Measurements from ENCODE around the gene CZIB. TPM values are rescaled to one million over a fixed set of nuclear protein-coding genes. Genes with fewer than 3 reads are reported as not detected.

The CZIB gene
- total RNA-seq, 1 experiment from 2014 or later = 42.6 TPM

DNA sequence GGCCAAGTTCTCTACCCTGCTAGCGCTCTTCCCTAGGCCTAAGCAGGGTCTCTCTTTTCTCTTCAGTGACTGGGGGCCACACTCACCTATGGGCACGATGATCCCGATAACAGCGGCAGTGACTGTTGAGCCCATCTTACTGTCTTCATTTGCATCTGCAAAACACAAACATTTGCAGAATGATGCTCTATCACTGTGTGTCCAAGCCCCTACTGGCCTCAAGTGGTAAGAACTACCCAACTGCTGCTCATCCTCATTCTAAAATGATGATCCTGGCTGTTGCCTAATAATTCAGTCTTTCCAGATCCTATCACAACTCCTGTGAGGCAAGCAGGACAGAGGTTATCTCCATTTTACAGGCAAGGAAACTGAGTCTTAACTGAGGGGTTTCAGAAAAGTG lies 34.6 kb upstream of the CZIB start:
- H3K9me3 ChIP-seq = no peaks in the 10 kb centered on the region
- CTCF ChIA-PET = no interaction called here
- H3K27me3 ChIP-seq (replicated peaks; ENCODE audit: control insufficient read depth, insufficient read depth, low read length) = no peaks in the 10 kb centered on the region
- Mint-ChIP-seq H3K4me1 (ENCODE audit: low read depth, unreplicated experiment) (peaks cover 28% of the 10 kb centered on the region), H3K27ac (ENCODE audit: unreplicated experiment) (no peak overlapping the region), H3K36me3 (ENCODE audit: insufficient read depth, unreplicated experiment) (peaks cover 6% of the 10 kb centered on the region), H3K27me3 (ENCODE audit: insufficient read depth, unreplicated experiment) (no peaks in the 10 kb centered on the region), H3K9me3 (ENCODE audit: unreplicated experiment) (no peaks in the 10 kb centered on the region), H3K4me3 (ENCODE audit: unreplicated experiment) (no peak overlapping the region)
- H3K4me1 ChIP-seq = peaks cover 15% of the 10 kb centered on the region
- no peaks in the 10 kb centered on the region; the same call in 1 of the 2 replicates for H3K36me3 ChIP-seq (ENCODE audit: control insufficient read depth, insufficient read depth, low read length)
- TF ChIP-seq, protein P1, sequence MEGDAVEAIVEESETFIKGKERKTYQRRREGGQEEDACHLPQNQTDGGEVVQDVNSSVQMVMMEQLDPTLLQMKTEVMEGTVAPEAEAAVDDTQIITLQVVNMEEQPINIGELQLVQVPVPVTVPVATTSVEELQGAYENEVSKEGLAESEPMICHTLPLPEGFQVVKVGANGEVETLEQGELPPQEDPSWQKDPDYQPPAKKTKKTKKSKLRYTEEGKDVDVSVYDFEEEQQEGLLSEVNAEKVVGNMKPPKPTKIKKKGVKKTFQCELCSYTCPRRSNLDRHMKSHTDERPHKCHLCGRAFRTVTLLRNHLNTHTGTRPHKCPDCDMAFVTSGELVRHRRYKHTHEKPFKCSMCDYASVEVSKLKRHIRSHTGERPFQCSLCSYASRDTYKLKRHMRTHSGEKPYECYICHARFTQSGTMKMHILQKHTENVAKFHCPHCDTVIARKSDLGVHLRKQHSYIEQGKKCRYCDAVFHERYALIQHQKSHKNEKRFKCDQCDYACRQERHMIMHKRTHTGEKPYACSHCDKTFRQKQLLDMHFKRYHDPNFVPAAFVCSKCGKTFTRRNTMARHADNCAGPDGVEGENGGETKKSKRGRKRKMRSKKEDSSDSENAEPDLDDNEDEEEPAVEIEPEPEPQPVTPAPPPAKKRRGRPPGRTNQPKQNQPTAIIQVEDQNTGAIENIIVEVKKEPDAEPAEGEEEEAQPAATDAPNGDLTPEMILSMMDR (IDR thresholded peaks at IDR 0.05; ENCODE audit: insufficient read depth in 1 of 2, low read depth in 1 of 2, low read length in 1 of 2, severe bottlenecking in 1 of 2, unreplicated experiment in 1 of 2) = no peak
- DNase-seq = no peak
- intact Hi-C loops (cut with micrococcal nuclease; ENCODE audit: unreplicated experiment) = no loop called here
- H3K4me3 ChIP-seq (ENCODE audit: low read depth, low read length) = no peak overlapping the region
- POLR2A ChIA-PET = no interaction called here
- no TSS peak for BruUV-seq (replicated peaks)

DNA sequence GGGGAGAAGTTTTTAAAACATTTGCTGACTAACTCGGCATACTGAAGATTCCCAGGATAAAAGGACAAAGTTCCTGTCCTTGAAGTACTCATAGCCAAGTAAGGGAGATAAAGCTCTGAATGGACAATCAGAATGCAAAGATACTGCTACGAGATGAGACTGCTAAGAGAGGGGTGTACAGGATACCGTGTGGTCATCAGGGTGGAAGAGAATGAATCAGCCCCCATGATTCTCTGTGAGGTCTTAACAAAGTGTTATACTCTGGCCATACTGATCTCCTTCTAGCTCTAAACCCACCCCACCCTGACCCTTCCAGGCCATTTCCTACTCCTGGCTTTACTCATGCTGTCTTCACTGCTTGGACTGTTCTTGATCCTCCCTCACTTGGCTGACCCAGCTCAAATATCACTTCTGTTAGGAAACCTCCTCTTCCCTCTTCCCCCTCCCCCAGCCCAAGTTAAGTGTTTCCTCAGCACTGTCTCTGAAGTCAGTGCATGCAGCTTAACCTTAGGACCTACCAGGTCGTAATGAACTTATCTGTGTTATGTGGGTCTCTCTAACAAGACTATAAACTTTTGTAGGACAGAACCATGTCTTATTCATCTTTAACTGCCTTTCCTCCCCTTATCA lies 33.7 kb upstream of the CZIB start:
- no peak overlapping the region for H3K4me3 Mint-ChIP-seq (ENCODE audit: unreplicated experiment)
- ChIA-PET CTCF (no interaction called here), POLR2A (no interaction called here)
- H3K9me3 Mint-ChIP-seq (ENCODE audit: unreplicated experiment) = no peaks in the 10 kb centered on the region
- H3K4me1 Mint-ChIP-seq (ENCODE audit: low read depth, unreplicated experiment) = peaks cover 28% of the 10 kb centered on the region
- intact Hi-C loops (cut with micrococcal nuclease; ENCODE audit: unreplicated experiment) = no loop called here
- Histone ChIP-seq H3K9me3 (no peaks in the 10 kb centered on the region), H3K4me3 (ENCODE audit: low read depth, low read length) (no peak overlapping the region), H3K4me1 (peaks cover 15% of the 10 kb centered on the region), H3K36me3 (ENCODE audit: control insufficient read depth, insufficient read depth, low read length) (no peaks in the 10 kb centered on the region; the same call in 1 of the 2 replicates), H3K27me3 (replicated peaks; ENCODE audit: control insufficient read depth, insufficient read depth, low read length) (no peaks in the 10 kb centered on the region)
- BruUV-seq (replicated peaks) = no TSS peak
- no peaks in the 10 kb centered on the region for H3K27me3 Mint-ChIP-seq (ENCODE audit: insufficient read depth, unreplicated experiment)
- peak overlapping the region; percentile 40 for H3K27ac Mint-ChIP-seq (ENCODE audit: unreplicated experiment)
- no peak for DNase-seq
- peaks cover 8% of the 10 kb centered on the region for H3K36me3 Mint-ChIP-seq (ENCODE audit: insufficient read depth, unreplicated experiment)
- TF ChIP-seq, protein P1 (IDR thresholded peaks at IDR 0.05; ENCODE audit: insufficient read depth in 1 of 2, low read depth in 1 of 2, low read length in 1 of 2, severe bottlenecking in 1 of 2, unreplicated experiment in 1 of 2) = no peak

DNA sequence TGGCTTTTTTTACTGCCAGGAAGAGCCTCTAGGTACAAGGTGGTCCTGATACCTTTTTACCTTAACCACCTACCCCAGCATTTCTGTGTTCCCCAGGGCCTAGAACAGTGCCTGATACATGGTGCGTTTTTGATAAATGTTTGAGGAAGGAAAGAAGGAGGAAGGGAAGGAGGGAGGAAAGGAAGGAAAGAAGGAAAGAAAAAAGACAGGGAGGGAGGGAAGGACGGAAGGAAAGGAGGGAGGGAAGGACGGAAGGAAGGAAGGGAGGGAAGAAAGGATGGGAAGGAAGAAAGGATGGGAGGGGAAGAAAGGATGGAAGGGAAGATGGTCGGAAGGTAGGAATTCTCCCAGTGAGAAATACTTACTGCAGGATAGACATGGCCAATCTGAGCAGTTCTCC lies 29.9 kb upstream of the CZIB start:
- 0 out of 2 replicates have a peak, but pooled peaks cover 3% of the 10 kb centered on the region for H3K4me1 ChIP-seq
- H3K9me3 Mint-ChIP-seq (ENCODE audit: unreplicated experiment) = no peaks in the 10 kb centered on the region
- DNase-seq = no peak
- no peak overlapping the region for H3K4me3 Mint-ChIP-seq (ENCODE audit: unreplicated experiment)
- intact Hi-C loops (cut with micrococcal nuclease; ENCODE audit: unreplicated experiment) = no loop called here
- H3K27ac Mint-ChIP-seq (ENCODE audit: unreplicated experiment) = no peak overlapping the region
- TF ChIP-seq, protein P1 (IDR thresholded peaks at IDR 0.05; ENCODE audit: insufficient read depth in 1 of 2, low read depth in 1 of 2, low read length in 1 of 2, severe bottlenecking in 1 of 2, unreplicated experiment in 1 of 2) = no peak
- ChIA-PET POLR2A (no interaction called here), CTCF (no interaction called here)
- no peaks in the 10 kb centered on the region for H3K36me3 ChIP-seq (ENCODE audit: control insufficient read depth, insufficient read depth, low read length)
- peaks cover 10% of the 10 kb centered on the region for H3K4me1 Mint-ChIP-seq (ENCODE audit: low read depth, unreplicated experiment)
- H3K4me3 ChIP-seq (ENCODE audit: low read depth, low read length) = no peak overlapping the region
- H3K27me3 Mint-ChIP-seq (ENCODE audit: insufficient read depth, unreplicated experiment) = no peaks in the 10 kb centered on the region
- no peaks in the 10 kb centered on the region for H3K27me3 ChIP-seq (replicated peaks; ENCODE audit: control insufficient read depth, insufficient read depth, low read length)
- peaks cover 12% of the 10 kb centered on the region for H3K36me3 Mint-ChIP-seq (ENCODE audit: insufficient read depth, unreplicated experiment)
- no peaks in the 10 kb centered on the region for H3K9me3 ChIP-seq
- no TSS peak for BruUV-seq (replicated peaks)
